ENCODE data around the gene ELL.
A peak's percentile ranks its signal among the peaks of the same experiment; 100 is the strongest.

Gene ELL

GRCh38 chr19:18466354-18466753 is 55.5 kb downstream of the ELL start:
- DNase-seq, result no peak

- no peak for DNase-seq
These were observed 55.9 kb downstream of the ELL start for GRCh38 chr19:18465964-18466339.

- DNase-seq, result no peak
These were observed 56.5 kb downstream of the ELL start for GRCh38 chr19:18465214-18465963.

DNA sequence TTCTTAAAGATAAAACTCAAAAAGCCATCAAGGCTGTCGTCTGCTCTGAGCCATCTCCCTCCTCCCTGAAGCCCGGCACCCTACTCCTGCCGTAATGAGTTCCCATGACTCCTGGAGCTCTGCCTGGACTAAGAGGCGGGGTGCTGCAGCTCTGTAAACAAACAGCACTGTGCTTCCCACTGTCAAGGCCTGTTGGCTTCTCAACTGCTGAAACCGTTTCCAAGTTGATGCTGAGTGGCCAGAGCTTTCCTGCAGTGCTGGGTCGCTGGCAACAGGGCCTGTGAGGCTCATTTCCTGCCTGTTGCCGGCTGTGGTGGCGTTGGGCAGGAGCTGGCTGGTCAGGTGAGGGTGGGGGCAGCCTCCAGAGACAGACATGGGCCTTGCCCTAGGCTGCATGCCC is 57.2 kb downstream of the ELL start:
- no peak for DNase-seq

- DNase-seq, result no peak
These were observed 60.4 kb downstream of the ELL start for GRCh38 chr19:18461471-18461870.

DNA sequence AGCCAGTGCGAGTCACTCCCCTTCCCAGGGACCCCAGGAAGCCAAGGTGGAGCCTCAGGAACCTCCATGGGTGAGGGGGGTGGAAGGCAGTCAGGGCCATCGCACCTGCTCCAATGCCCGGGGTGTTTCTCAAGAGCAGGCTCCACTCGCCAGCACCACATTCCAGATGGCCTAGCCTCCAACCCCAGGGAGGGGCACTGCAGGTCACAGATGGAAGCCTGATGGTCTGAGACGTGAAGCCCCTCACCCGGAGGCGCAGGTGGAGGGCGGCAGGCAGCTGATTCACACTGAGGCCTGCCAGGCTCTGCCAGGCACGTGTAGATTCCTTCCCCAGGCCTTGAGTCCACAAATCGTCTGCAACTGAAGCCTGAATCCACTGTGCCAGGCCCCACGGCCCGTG is 61.0 kb downstream of the ELL start:
- no peak for DNase-seq

GRCh38 chr19:18457483-18458331 is 64.2 kb downstream of the ELL start:
- DNase-seq, result no peak

DNA sequence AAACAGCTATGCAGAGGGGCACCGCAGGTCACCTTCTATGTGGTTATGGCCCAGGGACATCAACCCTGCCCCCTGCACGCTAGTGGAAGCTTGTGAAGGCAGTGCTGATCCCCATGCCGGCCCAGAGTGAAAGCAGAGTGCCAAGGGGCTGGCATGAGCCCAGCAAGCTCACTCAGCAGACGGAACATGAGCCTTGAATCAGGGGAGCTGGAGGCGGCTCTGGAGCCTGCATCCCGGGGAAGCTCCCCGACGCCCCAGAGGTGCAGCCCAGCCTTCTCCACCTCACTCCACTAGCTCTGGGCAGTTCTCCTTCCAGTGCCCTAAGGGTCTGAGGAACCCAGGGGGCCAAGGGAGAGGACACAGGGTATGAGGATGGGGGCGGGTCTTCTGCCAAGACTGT is 64.9 kb downstream of the ELL start:
- DNase-seq, result no peak

DNA sequence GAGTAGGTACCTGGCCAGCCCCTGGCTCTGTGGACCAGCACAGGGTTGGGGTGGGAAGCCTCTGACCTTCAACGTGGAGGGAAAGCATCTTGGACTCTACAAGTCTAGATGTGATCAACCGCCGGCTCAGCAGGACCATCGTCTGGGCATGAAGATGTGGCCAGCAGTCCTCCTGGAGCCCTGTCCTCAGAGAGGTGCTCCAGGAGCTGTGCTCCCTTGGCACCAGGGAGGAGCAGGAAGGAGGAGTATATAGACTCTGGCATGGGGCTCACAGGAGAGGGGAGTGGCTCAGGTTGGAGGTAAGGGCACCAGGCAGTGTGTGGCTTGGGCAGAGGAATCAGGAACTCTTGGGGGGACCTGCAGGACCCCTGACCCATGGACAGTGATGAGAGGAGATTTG is 65.6 kb downstream of the ELL start:
- no peak for DNase-seq

DNA sequence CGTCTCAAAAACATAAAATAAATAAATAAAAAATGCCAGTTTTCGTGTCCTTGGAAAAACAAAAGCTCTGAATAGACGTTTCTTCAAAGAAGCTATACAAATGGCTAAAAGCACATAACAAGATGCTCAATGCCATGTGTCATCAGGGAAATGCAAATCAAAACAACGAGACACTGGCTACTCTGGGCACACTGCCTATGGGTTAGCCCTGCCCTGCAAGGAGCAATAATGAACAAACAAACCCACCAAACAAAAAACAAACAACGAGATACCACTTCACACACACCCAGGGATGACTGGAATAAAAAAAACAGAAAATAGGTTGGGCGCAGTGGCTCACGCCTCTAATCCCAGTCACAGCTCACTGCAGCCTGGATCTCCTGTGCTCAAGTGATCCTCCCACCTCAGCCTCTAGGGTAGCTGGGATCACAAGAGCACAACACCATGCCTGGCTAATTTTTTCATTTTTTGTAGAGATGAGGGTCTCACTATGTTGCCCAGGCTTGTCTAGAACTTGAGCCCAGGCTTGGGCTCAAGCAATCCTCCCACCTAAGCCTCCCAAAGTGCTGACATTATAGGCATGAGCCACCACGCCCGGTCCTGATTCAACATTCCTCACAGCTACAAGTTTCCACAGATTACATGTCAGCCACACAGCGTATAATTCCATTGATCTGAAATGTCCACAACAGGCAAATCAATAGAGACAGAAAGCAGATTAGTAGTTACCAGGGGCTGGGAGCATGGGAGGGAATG is 68.4 kb downstream of the ELL start:
- no peak for DNase-seq

- DNase-seq, result no peak
These were observed 69.5 kb downstream of the ELL start for GRCh38 chr19:18452386-18452785.

GRCh38 chr19:18450931-18451836 is 70.7 kb downstream of the ELL start:
- peak; percentile 96 for DNase-seq

DNA sequence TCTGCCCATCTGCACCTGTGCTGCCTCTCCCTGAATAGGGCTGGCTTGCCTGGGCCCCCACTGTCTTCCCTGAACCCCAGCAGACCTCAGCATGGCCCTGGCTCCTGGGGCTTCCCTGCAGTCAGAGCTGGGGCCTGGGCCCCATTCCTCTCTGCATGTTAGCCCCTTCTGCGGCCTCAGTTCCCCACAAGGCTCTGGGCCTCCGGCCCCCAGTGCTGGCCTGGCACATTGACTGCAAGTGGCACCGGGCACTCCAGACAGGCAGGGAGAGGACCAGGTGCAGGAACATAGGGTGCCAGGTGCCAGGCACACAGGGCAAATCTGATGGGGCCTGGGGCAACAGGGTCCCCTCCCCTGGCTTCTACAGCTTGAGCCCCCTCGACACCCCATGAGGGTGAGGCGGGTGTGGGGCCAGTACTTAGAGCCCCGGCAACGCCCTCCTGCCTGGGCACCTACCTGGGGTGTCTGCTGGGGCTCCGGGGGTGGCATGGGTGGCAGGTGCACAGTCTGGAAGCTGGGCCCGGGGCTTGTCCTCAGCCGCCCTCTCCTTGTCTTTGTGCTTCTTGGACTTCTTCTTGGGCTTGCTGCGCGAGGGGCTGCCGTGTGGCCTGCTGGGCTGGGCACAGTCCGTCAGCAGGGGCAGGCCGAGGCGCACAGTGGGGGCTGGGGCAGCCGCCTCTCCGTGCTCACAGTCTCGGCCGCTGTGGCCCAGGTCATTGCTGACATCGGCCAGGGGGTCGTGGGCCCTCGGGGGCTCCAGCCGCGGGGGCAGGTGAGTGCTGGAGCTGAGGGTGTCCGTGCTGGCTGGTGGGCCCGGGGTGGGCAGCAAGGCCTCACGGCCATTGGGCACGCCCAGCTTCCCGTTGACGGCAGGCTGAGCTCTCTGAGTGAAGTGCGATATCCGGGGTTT is 71.6 kb downstream of the ELL start:
- DNase-seq, result no peak

DNA sequence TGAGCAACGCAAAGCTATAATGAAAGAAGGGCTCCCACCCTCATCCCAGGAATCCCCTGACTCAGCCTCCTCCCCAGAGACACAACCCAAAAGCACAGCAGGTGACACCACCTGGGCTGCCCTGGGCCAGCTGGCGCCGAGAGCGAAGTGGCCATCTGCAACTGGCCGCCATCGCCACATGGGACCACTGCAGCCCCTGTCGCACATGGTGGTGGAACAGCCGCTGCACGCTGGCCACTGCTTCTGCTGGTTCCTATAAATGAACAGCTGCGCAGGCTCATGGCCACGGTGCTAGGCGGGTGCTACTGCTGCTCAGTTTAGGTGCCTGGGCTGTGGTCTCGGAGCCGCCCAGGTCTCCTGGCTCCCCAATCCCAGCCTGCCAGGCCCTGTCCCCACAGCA is 72.3 kb downstream of the ELL start:
- DNase-seq, result no peak

- no peak for DNase-seq
These were observed 75.0 kb downstream of the ELL start for GRCh38 chr19:18446811-18447359.

DNA sequence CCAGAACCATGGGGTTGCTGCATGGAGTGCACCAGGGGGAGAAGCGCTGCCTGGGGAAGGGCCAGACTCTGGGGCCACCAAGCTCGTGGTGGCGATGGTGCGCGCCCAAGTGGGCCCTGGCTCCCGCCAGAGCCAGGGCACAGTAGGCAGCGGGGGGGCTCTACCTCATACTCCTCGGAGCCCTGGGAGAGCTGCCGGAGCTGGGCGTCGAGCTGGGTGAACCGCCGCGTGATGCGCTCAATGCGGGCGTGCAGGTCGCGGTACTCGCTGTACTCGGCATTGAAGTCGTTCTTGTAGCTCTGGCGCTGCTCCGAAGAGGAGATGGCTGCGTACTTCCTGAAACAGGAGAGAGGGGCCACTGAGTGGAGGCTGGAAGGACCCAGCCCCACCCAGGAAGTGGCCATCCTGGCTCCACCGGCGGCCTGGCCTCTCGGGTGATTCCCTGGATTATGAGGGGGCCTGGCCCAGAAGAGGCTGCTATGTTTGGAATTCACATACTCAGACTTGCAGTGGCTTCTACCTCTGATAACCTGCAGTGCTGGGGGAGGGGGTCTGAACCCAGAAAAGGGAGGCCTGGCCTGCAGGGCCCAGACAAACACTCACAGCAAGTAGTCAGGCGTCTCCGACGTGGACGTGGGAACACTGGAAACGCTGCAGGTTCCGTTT is 75.6 kb downstream of the ELL start:
- DNase-seq, result no peak

GRCh38 chr19:18445262-18445948 is 76.5 kb downstream of the ELL start:
- no peak for DNase-seq

DNA sequence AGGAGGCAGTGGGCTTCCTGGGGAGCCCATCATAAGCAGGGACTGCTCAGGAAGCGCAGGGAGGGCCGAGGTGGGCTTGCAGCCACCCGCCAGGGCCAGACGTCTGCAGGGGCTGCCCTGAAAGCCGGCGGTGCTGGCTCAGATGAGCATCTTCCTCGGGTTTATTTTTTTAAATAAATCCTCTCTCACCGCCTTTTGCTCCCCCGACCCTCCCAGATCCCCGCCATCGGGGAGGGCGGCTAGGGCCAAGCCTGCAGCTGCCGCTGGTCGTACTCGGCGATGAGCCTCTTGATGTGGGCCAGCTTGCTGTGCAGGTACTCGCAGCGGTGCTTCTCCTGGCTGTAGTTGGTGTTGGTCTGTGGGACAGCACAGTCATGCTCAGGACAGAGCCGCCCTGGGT is 77.4 kb downstream of the ELL start:
- DNase-seq, result no peak

GRCh38 chr19:18443831-18444230 is 78.0 kb downstream of the ELL start:
- no peak for DNase-seq

- DNase-seq, result no peak
These were observed 78.5 kb downstream of the ELL start for GRCh38 chr19:18443406-18443805.

Measured in activated CD4-positive, CD25-positive, alpha-beta regulatory T cell treated with anti-CD3 and anti-CD28 coated beads, Interleukin-2, amount 50 U/mL, for 72 hours (primary cell).